DMS 273 (cell line): Measurements from ENCODE around the gene LRP8.

Experiments
- DNase-seq: peaks from one replicate; lab custom pipeline; 2025; ENCODE audit not compliant: unreplicated experiment; lab: John Stamatoyannopoulos, UW

LRP8 gene

GRCh38 chr1:53340660-53341520 is 13.0 kb upstream of the LRP8 start:
- no peak for DNase-seq

- no peak for DNase-seq
These were observed 12.1 kb upstream of the LRP8 start for GRCh38 chr1:53339736-53340635.

GRCh38 chr1:53338423-53338822 is 10.6 kb upstream of the LRP8 start:
- no peak for DNase-seq

GRCh38 chr1:53337499-53337898 is 9.6 kb upstream of the LRP8 start:
- DNase-seq = no peak

- no peak for DNase-seq
These were observed 8.3 kb upstream of the LRP8 start for GRCh38 chr1:53336146-53336545.

- no peak for DNase-seq
These were observed 7.8 kb upstream of the LRP8 start for GRCh38 chr1:53335661-53336060.

- no peak for DNase-seq
These were observed 6.9 kb upstream of the LRP8 start for GRCh38 chr1:53334781-53335180.

- no peak for DNase-seq
These were observed 6.4 kb upstream of the LRP8 start for GRCh38 chr1:53334312-53334711.

- DNase-seq = no peak
These were observed 5.0 kb upstream of the LRP8 start for GRCh38 chr1:53332833-53333232.

- no peak for DNase-seq
These were observed 4.3 kb upstream of the LRP8 start for GRCh38 chr1:53332186-53332564.

- peak; percentile 28 for DNase-seq
These were observed 3.7 kb upstream of the LRP8 start for GRCh38 chr1:53331446-53332185.

GRCh38 chr1:53330819-53331218 is 2.9 kb upstream of the LRP8 start:
- DNase-seq = no peak

GRCh38 chr1:53328541-53329499 is 950 bp upstream of the LRP8 start:
- no peak for DNase-seq

GRCh38 chr1:53327182-53327913 is 522 bp downstream of the LRP8 start:
- DNase-seq = peak; percentile 79

- DNase-seq = peak; percentile 93
These were observed 1.2 kb downstream of the LRP8 start for GRCh38 chr1:53326598-53327181.

GRCh38 chr1:53326088-53326597 is 1.7 kb downstream of the LRP8 start:
- peak; percentile 98 for DNase-seq

GRCh38 chr1:53325326-53326087 is 2.4 kb downstream of the LRP8 start:
- DNase-seq = peak; percentile 64

- DNase-seq = no peak
These were observed 3.1 kb downstream of the LRP8 start for GRCh38 chr1:53324728-53325297.
